Astrocyte of the spinal cord (primary cell): ENCODE data around the gene C4orf54.

Source experiments
- DNase-seq: peaks from one replicate; pipeline ENCODE4 v3.0.0; 2011; ENCODE audit warnings: low read depth, low spot score
- H3K4me3 ChIP-seq: 2 replicates; pipeline ENCODE4 v1.5.1; 2011; ENCODE audit warnings: low read depth, mild to moderate bottlenecking, low read length, moderate library complexity
- CTCF ChIP-seq: IDR thresholded peaks from 2 replicates; pipeline ENCODE4 v1.5.1; 2012; ENCODE audit warnings: low read depth, mild to moderate bottlenecking, low read length, inconsistent platforms
- in situ Hi-C: cut with HindIII; loops from 2 replicates; pipeline ENCODE4 v1.10.0; 2017; ENCODE audit warnings: low sequenced_read_pairs

Gene C4orf54

GRCh38 chr4:99657798-99658197 lies at the start of gene C4orf54:
Gene C4orf54 (minus strand): TSS chr4:99657828. CDS start chr4:99654648, 3,180 bp downstream.
- in situ Hi-C loops = no loop called here
- no peak within 1 kb of the TSS for H3K4me3 ChIP-seq
- TF ChIP-seq CTCF = no peak
- no peak for DNase-seq

- DNase-seq = no peak
- H3K4me3 ChIP-seq = no peak overlapping the region
- TF ChIP-seq CTCF = no peak
- in situ Hi-C loops = no loop called here
Measured at GRCh38 chr4:99705891-99706290, 48.3 kb upstream of the C4orf54 start.

- no peak for TF ChIP-seq CTCF
- no peak for DNase-seq
- H3K4me3 ChIP-seq = no peak overlapping the region
- in situ Hi-C loops = no loop called here
Measured at GRCh38 chr4:99696801-99697200, 39.2 kb upstream of the C4orf54 start.

- in situ Hi-C loops = no loop called here
- DNase-seq = no peak
- no peak for TF ChIP-seq CTCF
- H3K4me3 ChIP-seq = no peak overlapping the region
Measured at GRCh38 chr4:99693140-99693539, 35.5 kb upstream of the C4orf54 start.

- in situ Hi-C loops = no loop called here
- TF ChIP-seq CTCF = no peak
- no peak for DNase-seq
Measured at GRCh38 chr4:99690990-99691389, 33.4 kb upstream of the C4orf54 start.

GRCh38 chr4:99690472-99690871 lies 32.8 kb upstream of the C4orf54 start:
- no peak for TF ChIP-seq CTCF
- DNase-seq = no peak
- H3K4me3 ChIP-seq = no peak overlapping the region
- in situ Hi-C loops = no loop called here

More at GRCh38 chr4:99690990-99691389, 33.4 kb upstream of the C4orf54 start:
- no peak overlapping the region for H3K4me3 ChIP-seq

- no peak for TF ChIP-seq CTCF
- no peak for DNase-seq
- in situ Hi-C loops = no loop called here
- no peak overlapping the region for H3K4me3 ChIP-seq
Measured at GRCh38 chr4:99687120-99687519, 29.5 kb upstream of the C4orf54 start.
